ENCODE measurements around the gene PRTFDC1.
"Not testable (repeated sequence)": the region's sequence is repeated elsewhere in the genome, so short reads cannot be mapped to it uniquely, and the experiment has no call there.

PRTFDC1 gene, protein sequence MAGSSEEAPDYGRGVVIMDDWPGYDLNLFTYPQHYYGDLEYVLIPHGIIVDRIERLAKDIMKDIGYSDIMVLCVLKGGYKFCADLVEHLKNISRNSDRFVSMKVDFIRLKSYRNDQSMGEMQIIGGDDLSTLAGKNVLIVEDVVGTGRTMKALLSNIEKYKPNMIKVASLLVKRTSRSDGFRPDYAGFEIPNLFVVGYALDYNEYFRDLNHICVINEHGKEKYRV

DNA sequence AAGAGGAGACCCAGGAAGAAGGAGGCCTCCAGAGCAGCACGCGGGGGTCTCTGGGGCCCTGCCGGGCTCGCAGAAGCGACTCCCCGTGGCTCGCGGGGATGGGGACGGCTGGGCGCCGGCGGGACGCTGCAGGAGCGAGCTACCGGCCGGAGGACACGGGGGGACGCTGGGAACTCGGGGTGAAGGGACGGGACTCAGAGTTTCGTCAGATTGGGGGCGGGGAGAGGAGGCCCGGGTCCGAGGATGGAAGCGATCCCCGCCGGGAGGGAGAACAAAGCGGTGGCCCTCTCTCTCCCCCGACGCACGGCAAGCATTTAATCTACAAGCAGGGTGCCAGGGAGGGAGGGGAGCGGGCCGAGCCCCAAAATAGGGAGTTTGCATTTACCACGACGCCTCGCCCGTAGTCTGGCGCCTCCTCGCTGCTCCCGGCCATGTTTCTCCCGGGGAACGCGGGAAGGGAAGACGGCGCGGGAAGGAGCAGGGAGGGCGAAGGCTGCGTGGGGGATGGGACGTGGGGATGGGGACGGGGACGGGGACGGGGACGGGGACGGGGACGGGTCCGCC, at the start of gene PRTFDC1:
Gene PRTFDC1, minus strand, starts transcription at position 464 of the 564 bp plus-strand sequence. Its CDS starts 31 bp downstream, at position 433.
- DNase-seq (ENCODE audit: low read depth in 2 of 3, low spot score in 2 of 3) = no peak

DNA sequence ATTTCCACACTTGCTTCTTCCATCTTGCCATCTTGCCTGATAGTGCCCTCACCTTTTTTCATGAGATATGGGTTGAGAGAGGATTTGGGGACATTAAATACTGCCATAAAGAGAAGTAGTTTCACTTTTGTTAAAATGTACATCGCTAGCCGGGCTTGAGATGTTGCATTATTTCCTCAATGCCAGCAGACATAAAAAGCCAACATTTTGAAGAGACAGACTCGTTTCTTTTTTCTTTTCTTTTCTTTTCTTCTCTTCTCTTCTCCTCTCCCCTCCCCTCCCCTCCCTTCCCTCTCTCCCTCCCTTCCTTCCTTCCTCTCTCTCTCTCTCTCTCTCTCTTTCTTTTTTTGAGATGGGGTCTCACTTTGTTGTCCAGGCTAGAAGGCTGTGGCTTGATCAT, 45.6 kb upstream of the PRTFDC1 start:
- no peak for DNase-seq (ENCODE audit: low read depth in 2 of 3, low spot score in 2 of 3)

DNA sequence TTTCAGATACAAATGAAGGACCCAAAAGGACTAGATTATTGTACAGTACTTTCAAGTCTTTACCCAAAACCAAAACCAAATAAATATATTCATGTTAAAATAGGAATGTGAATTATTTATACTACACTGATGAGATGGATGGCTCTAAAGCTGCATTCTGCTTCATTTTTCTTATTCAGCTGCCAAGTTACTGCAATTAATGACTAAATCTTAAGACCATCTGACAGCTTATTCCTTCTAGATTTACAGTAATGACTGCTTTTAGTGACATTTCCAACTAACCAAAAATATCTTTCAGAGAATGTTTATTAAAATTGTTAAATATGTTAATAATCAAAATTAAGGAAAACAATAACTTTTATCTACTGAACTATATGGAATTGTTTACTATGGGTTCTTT, 42.7 kb upstream of the PRTFDC1 start:
- DNase-seq (ENCODE audit: low read depth in 2 of 3, low spot score in 2 of 3) = no peak

DNA sequence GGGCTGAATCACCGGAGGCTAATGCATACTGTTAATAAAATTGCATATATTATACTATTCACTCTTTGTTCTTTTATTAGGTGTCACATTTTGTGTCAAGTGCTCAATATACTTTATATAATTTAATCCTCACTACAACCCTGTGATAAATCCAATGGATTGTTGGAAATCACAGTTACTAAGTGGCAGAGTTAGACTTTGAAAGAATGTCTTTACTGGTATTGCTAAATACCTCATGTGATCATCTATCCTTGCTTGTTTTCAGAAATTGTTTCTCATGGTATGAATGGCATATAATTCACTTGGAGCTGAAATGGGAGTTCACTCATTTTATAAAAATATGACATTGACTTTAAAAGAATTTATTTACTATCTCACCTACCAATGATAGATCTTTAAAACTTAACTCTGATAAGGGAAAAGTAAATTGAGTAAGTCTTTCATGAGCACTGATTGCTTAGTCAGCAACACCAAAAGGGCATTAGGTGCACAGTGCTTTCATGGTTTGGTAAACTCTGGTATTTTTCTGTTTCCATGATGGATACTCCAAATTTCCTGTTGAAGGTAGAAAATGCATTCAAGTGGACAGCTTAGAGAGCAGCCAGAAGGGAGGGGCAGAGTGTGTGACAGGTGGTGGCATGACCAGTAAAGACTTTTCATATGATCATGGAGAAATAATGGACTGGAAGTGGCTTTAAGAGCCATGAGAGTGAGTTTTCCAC, 41.0 kb upstream of the PRTFDC1 start:
- no peak for DNase-seq (ENCODE audit: low read depth in 2 of 3, low spot score in 2 of 3)

DNA sequence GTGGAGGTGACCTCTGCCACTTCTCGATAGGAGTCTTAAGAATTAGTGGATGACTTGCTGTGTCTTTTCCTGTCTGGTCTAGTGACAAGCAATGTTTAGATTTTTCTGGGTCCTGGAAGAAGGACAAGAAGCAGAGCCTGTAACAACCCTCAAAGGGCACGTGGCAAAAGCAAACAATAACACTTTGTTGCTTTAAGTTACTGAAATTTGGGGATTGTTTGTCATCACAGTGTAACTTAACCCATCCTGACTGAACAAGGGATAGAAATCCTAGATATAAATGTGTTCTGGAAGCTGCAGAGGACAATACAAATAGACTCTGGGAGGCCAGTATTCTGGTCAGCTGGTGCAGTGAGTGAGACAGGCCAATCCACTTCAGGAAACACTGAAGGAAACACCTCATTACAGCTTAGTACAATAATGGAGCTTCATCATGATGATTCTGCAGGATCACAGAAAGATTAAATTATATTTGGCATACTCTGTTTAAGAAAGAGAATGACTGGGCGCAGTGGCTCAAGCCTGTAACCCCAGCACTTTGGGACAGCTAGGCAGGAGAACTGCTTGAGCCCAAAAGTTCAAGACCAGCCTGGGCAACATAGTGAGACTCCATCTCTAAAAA, 40.2 kb upstream of the PRTFDC1 start:
- no peak for DNase-seq (ENCODE audit: low read depth in 2 of 3, low spot score in 2 of 3)

DNA sequence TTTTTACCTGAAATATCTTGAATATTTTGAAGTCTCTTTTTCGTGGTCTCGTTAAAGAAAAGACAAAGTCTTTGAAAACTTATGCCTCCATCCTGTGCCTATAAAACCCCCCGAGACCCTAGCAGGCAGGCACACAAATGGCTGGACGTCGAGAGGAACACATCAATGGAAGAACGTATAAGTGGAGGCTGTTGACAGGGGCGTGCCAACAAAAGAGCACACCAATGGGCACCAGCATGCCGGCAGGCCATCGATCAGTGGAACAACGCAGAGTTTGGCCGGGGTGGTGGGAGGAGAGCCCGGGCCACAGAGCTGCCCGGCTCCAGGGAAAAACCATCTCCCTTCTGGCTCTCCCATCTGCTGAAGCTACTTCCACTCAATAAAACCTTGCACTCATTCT, 38.9 kb upstream of the PRTFDC1 start:
- DNase-seq (ENCODE audit: low read depth in 2 of 3, low spot score in 2 of 3) = no peak

DNA sequence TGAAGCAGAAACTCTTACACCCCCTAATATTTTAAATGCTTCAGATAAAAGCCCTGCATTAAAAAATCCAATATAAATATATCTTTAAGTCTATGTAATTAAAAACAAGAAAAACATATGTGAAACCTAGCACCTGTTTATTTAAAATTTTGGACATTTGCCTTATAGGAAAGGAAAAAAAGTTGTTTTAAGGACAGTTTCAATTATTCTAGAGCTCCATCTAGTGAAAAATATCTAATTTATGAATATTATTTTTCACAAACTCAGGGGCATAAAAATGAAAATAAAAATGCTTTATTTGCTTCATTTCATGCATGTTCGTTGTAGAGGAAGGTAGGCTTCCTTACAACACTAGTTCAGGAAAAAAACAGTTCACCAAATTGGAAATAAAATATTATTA, 37.5 kb upstream of the PRTFDC1 start:
- no peak for DNase-seq (ENCODE audit: low read depth in 2 of 3, low spot score in 2 of 3)

DNA sequence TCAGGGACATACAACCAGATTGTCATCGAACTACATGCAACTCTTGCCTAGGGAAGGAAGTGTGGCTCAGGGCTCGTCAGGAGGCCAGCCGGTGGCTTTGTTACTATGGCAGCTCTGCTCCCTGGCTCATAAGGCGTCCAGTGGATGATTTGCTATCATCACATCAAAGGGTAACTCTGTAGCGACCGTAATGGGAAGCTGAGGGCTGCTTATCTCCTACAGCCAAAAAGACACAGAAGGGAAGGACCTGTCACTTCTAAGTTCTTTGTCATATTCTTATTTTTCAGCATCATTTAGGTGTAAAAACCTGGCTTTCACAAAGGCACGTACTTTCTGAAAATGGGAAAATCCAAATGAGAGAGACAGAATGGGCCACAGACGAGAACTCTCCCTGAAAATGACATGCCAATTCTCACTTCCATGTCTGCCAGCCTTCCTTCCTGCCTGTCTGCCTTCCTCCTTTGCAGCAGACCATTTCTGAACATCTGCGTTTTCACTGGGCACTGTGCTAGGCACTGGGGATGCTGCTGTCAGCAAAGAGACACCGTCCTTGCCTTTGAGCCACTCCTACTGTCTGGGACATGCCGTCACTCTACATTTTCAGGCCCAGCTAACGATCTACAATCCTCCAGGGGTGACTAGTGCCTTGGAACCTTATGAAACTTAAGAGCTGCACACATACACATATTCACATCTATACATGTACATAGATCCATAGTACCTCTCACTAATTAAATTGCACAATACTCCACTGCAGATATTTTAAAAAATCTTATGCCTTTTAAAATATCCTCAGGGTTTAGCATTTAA, 36.6 kb upstream of the PRTFDC1 start:
- no peak for DNase-seq (ENCODE audit: low read depth in 2 of 3, low spot score in 2 of 3)

DNA sequence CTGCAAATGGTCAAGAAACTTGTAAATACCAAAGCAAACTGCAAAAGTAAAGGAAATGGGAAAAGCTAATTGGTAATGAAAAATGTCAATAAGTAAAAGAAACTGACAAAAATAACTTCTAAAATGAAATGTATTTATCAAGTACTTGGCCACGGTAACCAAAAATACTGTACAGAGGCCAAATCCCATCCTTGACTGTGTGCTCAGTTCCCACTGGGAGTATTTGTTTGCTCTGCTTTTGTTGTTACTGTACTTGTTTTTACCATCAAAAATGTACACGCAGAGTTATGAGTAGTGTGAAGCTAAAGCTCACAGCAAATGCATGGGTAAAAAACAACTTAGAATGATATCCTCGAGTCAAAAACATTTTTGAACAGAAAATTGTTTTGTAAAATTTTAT, 32.5 kb upstream of the PRTFDC1 start:
- no peak for DNase-seq (ENCODE audit: low read depth in 2 of 3, low spot score in 2 of 3)

DNA sequence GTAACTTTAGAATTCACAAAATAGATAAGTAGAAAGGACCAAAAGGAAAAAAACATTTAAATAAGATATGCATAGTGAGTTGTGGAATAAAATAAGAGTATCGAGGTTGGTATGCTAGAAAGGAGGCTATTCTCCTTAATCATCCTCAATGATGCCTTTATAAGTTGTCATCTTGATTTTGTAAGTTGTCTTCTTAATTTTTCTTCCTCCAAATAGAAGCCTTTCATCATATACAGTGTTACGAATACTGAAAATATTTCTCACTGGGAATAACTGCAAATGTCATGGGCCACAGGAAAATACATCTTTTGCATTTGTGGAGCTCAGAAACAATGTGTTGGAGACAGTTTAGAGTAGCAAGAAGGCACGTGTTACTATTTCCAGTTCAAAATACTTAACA, 31.5 kb upstream of the PRTFDC1 start:
- DNase-seq (ENCODE audit: low read depth in 2 of 3, low spot score in 2 of 3) = no peak

DNA sequence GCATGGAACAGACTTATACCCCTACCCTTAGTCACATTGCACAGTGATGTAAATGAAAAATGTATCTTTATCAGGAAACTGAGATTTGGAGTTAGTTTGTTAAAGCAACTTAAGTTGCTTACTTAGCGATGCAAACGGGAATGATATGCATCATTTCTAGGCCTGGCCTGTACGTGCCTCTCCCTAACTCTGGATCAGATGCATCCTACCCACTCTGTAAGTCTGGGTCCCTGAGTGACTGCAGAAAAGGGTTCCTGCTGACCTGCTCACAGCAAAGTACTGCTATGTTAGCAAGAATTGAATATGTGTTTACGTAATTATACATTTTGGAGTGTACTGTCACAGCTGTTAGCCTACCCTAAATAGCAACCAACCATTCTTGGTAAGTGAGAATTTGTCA, 30.7 kb upstream of the PRTFDC1 start:
- DNase-seq (ENCODE audit: low read depth in 2 of 3, low spot score in 2 of 3) = no peak

DNA sequence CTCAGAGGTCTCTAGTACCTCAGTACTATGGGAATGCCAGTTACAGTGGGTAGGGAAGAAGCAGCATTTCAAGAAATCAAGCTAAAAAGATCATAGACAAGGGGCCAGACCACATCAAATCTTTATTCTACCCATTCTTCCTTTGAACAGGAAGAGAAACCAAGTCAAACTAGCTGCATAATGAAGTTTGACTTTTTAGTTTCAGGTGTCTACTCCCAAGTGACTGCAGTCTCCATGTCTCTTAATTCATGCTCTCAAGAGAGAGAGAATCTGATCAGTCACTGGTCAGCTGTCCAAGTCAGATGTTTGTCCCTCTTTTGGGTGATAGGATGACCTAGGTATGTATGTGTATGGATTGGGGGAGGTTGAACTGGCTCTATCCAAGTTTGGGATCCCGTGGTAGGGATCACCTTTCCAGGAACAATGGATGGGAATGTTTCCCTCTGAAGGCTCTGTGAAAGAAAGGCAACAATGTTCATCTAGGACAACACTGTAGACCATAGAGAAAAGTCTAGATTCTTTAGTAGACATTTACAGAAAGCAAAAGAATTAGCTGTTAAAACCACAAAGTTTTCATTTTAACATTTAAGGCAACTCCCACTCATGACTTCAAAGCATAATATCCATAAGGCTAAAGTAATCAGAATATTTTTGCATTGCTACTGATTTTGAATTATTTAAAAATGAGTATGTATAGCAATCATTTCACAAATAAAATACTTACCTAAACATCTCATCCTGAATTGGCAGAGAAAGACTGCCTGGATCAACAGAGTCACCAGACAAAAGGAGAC, 30.1 kb upstream of the PRTFDC1 start:
- DNase-seq (ENCODE audit: low read depth in 2 of 3, low spot score in 2 of 3) = no peak

DNA sequence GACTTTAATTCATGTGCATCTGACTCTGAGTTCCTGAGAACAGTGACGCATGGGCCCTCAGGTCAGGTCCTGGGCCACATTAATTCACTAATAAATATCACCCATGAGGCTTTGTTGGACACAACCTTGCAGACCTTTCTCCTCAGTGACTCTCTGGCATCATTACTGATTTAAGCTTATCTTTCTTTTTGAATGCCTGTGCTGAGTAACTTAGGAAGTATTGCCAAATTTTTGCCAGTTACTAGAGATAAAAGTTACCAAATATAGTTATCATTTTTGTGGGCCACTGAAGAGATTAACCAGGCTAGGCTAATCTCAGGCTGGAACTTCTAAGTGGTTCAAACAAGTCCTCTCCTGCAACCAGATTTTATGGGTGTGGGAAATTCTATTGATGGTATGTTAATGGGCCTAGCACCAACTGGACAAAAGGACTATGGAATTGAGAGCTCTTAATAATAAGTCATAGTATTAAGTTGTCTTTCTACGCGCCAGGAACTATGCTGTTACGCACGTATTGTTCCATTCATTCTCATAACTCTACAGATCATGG, 28.8 kb upstream of the PRTFDC1 start:
- DNase-seq (ENCODE audit: low read depth in 2 of 3, low spot score in 2 of 3) = no peak

DNA sequence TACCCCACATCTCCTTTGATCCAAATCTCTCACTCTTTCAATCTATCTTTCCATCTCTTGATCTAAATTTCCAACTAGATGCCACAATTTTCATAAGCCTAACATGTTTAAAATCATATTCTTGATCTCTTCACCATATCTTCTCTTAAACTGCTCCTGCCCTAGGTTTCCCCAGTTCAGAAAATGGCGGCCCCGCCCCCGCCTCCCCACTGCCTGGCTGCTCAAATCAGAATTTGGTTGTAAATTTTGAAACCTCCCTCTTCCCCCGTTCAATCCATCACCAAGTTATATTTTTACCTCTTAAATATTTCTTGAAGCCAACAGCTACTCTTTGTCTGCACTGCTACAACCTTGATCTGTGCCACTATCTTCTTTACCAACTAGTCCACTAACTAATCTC, 27.3 kb upstream of the PRTFDC1 start:
- DNase-seq (ENCODE audit: low read depth in 2 of 3, low spot score in 2 of 3) = no peak

DNA sequence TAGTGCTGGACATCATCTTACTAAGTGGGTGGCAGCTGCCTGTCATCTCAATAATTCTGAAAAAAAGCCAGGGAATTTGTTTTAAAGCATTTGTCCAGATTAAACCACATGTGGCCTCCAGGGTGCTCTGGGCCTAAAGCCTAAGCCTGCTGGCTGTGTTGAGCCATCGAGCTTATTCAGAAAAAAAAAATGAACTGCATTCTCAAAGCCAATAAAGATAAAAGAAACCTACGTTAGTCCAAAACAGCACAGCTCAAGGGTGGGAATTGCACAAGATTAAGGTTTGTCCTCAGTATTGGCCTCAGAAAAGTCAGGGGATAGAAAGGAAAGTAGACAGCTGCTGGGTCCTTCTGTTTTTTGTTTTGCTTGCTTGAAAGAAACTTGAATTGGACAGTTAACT, 22.6 kb upstream of the PRTFDC1 start:
- no peak for DNase-seq (ENCODE audit: low read depth in 2 of 3, low spot score in 2 of 3)

DNA sequence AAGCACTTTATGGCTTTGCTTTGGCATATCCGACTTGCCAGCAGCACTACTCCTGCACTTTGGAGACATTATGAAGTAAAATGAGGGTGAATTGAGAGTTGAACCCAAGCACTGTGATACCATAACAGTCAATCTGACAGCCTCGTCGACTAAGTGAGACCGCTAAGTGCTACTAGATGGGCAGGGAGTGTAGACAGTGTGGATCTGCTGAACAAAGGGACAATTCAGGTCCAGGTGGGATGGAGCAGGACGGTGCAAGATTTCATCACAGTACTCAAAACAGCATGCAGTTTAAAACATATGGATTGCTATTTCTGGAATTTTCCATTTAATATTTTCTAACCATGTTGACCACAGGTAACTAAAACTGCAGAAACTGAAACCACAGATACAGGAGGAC, 20.8 kb upstream of the PRTFDC1 start:
- DNase-seq (ENCODE audit: low read depth in 2 of 3, low spot score in 2 of 3) = no peak

DNA sequence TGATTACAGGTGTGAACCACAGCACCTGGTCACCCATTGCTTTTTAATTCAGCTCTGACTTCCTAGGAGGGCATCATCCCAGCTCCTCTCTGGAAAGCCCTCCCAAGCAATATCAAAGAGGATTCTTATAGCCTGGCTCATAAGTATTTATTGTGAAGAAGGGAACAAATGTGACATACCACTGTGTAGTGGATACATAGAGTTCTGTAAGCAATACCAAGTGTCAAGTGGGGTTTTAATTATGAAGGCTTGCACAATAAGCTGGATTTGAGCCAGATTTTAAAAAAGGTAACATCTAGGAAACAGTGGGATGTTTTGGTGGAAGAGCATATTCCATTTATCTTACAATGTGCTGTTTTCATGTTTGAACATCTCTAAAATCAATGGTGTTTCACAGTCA, 19.0 kb upstream of the PRTFDC1 start:
- no peak for DNase-seq (ENCODE audit: low read depth in 2 of 3, low spot score in 2 of 3)

DNA sequence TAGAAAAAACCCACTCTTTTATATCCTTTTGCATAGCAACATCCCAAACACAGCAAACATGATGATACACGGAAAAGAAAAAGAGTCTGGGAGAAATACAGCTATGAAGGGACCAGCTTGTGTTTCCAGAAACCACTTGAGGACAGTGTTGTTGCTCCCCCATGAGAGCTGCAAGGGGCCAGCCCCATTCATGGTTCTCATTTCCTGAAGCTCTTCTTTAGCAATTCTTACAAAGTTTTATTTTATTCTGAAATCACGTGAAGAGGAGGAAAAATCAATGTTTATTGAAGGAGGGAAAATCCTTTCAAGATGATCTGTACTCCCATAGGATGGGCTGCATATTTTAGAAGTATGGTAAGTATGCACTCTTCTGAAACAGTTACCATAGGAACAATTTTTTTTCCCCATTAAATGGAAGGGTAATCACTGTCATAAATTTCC, 17.5 kb upstream of the PRTFDC1 start:
- no peak for DNase-seq (ENCODE audit: low read depth in 2 of 3, low spot score in 2 of 3)

DNA sequence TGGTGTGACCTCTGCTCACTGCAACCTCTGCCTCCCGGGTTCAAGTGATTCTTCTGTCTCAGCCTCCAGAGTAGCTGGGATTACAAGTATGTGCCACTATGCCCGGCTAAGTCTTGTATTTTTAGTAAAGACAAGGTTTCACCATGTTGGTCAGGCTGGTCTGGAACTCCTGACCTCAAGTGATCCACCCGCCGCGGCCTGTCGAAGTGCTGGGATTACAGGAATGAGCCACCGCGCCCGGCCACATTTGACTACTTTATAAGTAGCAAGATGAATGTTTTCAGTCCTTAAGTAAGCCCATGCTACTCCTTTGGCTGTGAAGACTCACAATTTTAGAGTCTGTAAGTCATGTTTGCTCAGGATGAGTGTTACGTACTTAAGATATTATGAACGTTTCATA, 16.5 kb upstream of the PRTFDC1 start:
- DNase-seq (ENCODE audit: low read depth in 2 of 3, low spot score in 2 of 3) = not testable (repeated sequence)

DNA sequence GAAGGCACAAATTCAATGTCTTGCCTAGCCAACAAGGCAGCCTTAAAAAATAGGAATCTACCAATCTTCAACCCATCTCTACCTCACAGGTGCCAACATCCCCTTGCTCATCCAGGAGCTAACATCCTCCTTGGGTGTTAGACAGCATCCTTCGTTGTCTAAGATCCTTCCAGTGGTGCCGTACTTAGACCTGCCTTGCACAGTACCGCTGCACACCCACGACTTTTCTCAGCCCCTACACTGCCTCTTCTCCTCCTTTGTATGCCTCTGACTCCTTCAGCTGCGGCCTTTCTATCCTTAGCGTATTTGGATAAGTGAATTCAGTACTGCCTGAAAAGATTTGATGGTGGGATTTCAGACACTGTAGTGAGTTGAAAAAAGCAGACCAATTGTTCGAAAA, 15.9 kb upstream of the PRTFDC1 start:
- DNase-seq (ENCODE audit: low read depth in 2 of 3, low spot score in 2 of 3) = no peak
